GM23248 (cell line): ENCODE data around the gene TAF4.

ENCODE experiments used
- EZH2 ChIP-seq: fragments of 200-600 bp; sonication (generic); IDR thresholded peaks from 2 replicates; pipeline ENCODE4 v1.6.1; 2018; ENCODE audit warnings: antibody characterized with exemption, mild to moderate bottlenecking; ENCODE audit not compliant: insufficient read depth, poor library complexity, severe bottlenecking
- EZH2phosphoT487 ChIP-seq: fragments of 200-600 bp; sonication (generic); IDR thresholded peaks from 2 replicates; pipeline ENCODE4 v1.6.1; 2018; ENCODE audit warnings: antibody characterized with exemption, moderate library complexity, mild to moderate bottlenecking, low read depth; ENCODE audit not compliant: insufficient read depth

- no peak for TF ChIP-seq EZH2
- no peak for TF ChIP-seq EZH2phosphoT487
These were observed 133.5 kb downstream of the TAF4 start for GRCh38 chr20:61932199-61932592.
